Prostate gland (tissue), 2 donors: ENCODE results near the gene SNX32. TPM values are rescaled to one million over a fixed set of nuclear protein-coding genes. Genes with fewer than 3 reads are reported as not detected.
A peak's percentile ranks its signal among the peaks of the same experiment; 100 is the strongest.

Experiments used
- DNase-seq: peaks from one replicate; pipeline ENCODE4 v3.0.0-alpha.2; 2019; ENCODE audit warnings: low spot score
- H3K27ac ChIP-seq, 2 donors: fragments of 200-600 bp; sonication (generic); 2 replicates each; pipeline ENCODE4 v1.5.1; 2017 to 2019
- H3K27me3 ChIP-seq: fragments of 200-600 bp; sonication (generic); replicated peaks from 2 replicates; pipeline ENCODE4 v1.5.1; 2019; ENCODE audit not compliant: insufficient read depth
- H3K36me3 ChIP-seq, 2 donors: fragments of 200-600 bp; sonication (generic); 1 replicate in 1 of 2; 2 replicates in 1 of 2; pipeline versions ENCODE4 v1.5.1 to v1.8.1; 2017 to 2019
- H3K4me1 ChIP-seq: fragments of 200-600 bp; sonication (generic); replicated peaks from 2 replicates; pipeline ENCODE4 v1.5.1; 2019
- H3K4me3 ChIP-seq, 2 donors: fragments of 200-600 bp; sonication (generic); 2 replicates each; pipeline ENCODE4 v1.5.1; 2017 to 2019
- H3K9me3 ChIP-seq: fragments of 200-600 bp; sonication (generic); 2 replicates; pipeline ENCODE4 v1.5.1; 2017
- POLR2A ChIP-seq: fragments of 450-650 bp; IDR thresholded peaks from one replicate; pipeline ENCODE4 v1.6.1; 2016; ENCODE audit warnings: antibody characterized with exemption, mild to moderate bottlenecking
- POLR2AphosphoS5 ChIP-seq: sonication (generic); formaldehyde crosslinking; IDR thresholded peaks from one replicate; pipeline ENCODE4 v1.6.1; 2017; ENCODE audit warnings: antibody characterized with exemption
- WGBS: methylation state at CpG from one replicate; pipeline ENCODE4 v1.1.5; 2018; 5-methylcytosine and 5-hydroxymethylcytosine counted together
- intact Hi-C: fragments of 100-400 bp; cut with DNase I; formaldehyde crosslinking; loops from one replicate; pipeline ENCODE4 v1.14.2; 2022
- total RNA-seq, 2 donors: library from RNA; depleted of rRNA; stranded (reverse); fragments of >200 nt; gene quantifications; one replicate each; pipeline ENCODE4 v1.1.0, GENCODE V29; 2016
- TF ChIP-seq, protein P1 (sequence below), 4 experiments: fragments of 200-600 bp in 2 of 4; fragments of 450-650 bp in 2 of 4; sonication (generic) in 2 of 4; IDR thresholded peaks; 1 replicate in 3 of 4; 2 replicates in 1 of 4; pipeline ENCODE4 v1.5.1; 2016 to 2019; ENCODE audit warnings: antibody characterized with exemption in 4 of 4, mild to moderate bottlenecking in 2 of 4, moderate library complexity in 2 of 4

Gene SNX32
- total RNA-seq, 2 donors from 2014 or later: 0.91 TPM; not detected in 1

DNA sequence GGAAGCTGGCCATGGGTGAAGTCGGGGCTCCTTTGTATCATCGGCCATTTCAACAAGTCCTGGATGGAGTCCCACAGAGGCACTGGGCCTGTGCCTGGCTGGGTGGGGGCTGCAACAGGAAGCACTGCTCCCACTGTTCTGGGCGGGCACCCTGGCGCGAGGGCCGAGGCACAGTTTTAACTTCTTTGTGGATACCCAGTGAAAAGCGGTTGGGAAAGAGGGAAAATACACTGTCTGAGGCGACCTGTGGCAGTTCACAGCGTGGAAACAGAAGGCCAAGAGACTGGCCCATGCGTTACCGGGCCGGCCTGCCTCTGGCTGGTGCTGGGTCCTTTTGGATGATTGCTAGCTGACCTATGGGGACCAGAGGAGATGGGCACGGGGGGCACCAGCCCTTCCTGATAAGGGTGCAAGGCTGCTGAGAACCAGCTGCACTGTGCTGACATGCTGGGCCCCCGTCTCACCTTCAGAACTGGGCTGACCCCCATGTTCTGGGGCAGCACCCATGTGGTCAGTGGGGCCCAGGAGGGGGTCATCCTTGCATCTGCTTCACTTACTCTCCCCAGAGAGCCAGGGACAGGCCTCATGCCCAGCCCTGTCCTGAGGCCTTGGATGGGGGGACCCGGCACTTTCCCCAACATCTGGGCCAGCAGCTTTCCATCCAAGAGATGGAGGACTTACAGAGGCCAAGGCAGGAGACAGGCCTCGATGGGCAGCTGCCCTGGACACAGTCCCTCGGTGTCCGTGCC, 42.7 kb upstream of the SNX32 start:
- intact Hi-C loops: no loop called here
- no peak for DNase-seq
- peak overlapping the region; percentile 6 to 12 for H3K27ac ChIP-seq
- TF ChIP-seq POLR2AphosphoS5 (no peak), POLR2A (no peak)
- TF ChIP-seq, protein P1, sequence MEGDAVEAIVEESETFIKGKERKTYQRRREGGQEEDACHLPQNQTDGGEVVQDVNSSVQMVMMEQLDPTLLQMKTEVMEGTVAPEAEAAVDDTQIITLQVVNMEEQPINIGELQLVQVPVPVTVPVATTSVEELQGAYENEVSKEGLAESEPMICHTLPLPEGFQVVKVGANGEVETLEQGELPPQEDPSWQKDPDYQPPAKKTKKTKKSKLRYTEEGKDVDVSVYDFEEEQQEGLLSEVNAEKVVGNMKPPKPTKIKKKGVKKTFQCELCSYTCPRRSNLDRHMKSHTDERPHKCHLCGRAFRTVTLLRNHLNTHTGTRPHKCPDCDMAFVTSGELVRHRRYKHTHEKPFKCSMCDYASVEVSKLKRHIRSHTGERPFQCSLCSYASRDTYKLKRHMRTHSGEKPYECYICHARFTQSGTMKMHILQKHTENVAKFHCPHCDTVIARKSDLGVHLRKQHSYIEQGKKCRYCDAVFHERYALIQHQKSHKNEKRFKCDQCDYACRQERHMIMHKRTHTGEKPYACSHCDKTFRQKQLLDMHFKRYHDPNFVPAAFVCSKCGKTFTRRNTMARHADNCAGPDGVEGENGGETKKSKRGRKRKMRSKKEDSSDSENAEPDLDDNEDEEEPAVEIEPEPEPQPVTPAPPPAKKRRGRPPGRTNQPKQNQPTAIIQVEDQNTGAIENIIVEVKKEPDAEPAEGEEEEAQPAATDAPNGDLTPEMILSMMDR (IDR thresholded peaks at IDR 0.05): no peak
- H3K4me3 ChIP-seq: no peak overlapping the region
- WGBS: 80% methylated on average over 18 of the region's 18 CpGs
- H3K9me3 ChIP-seq: no peaks in the 10 kb centered on the region
- H3K36me3 ChIP-seq: no peaks in the 10 kb centered on the region
- H3K4me1 ChIP-seq: peaks cover 21% of the 10 kb centered on the region
- H3K27me3 ChIP-seq: no peaks in the 10 kb centered on the region

DNA sequence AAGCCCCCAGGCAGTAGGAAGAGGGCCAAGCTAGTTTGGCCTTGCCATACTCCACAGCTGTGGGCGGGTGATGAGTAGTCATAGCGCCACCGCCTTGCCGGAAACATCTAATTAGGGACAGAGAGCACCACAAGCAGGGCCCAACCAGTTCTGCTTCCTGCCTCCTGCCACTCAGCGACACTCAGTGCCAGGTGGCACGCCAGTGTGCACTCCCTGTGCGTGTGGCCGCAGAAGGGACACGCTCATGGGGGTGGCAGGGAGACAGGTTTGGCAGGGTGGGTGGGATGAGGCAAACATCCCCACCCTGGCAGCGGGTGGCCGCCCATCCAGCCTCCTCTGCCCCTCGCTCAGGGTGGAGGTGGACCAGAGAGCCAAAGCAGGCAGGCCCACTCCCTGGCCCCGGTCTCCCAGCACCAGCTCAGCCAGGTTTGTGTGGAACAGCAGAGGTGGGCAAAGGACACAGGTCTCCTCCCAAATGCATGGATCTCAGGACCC, 42.0 kb upstream of the SNX32 start:
- intact Hi-C loops: no loop called here
- 40% methylated on average over 13 of the region's 13 CpGs for WGBS
- Histone ChIP-seq H3K4me1 (peaks cover 21% of the 10 kb centered on the region), H3K27me3 (no peaks in the 10 kb centered on the region), H3K9me3 (no peaks in the 10 kb centered on the region), H3K27ac (peak overlapping the region; percentile 6 to 12), H3K4me3 (no peak overlapping the region), H3K36me3 (no peaks in the 10 kb centered on the region)
- DNase-seq: peak; percentile 59
- TF ChIP-seq, protein P1 (IDR thresholded peaks at IDR 0.05): no peak
- TF ChIP-seq POLR2AphosphoS5 (peak; percentile 33), POLR2A (peak; percentile 57)

DNA sequence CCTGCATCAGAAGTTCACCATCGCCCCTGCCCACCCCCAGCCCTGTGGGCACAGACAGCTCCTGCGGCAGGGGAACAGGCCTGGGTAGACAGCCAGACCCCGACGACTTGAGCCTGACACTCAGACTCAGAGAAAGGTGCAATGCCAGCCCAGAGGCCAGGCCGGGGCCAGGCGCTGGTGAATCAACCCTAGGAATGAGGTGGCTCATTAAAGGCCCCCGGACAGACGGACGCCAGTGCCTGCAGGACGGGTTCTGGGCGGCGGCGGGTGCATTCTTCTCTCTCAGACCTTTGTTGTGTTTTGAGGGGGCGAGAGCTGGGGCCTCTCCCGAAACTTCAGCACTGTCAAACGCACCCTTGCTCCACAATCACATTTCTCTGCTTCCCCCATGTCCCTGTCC, 41.3 kb upstream of the SNX32 start:
- Histone ChIP-seq H3K4me3 (no peak overlapping the region), H3K36me3 (no peaks in the 10 kb centered on the region), H3K27me3 (no peaks in the 10 kb centered on the region), H3K9me3 (no peaks in the 10 kb centered on the region), H3K4me1 (peaks cover 21% of the 10 kb centered on the region), H3K27ac (peak overlapping the region in 1 of 2 donors; percentile 26)
- WGBS: 57% methylated on average over 16 of the region's 16 CpGs
- intact Hi-C loops: no loop called here
- DNase-seq: no peak
- TF ChIP-seq, protein P1 (IDR thresholded peaks at IDR 0.05): no peak
- TF ChIP-seq POLR2AphosphoS5: no peak

DNA sequence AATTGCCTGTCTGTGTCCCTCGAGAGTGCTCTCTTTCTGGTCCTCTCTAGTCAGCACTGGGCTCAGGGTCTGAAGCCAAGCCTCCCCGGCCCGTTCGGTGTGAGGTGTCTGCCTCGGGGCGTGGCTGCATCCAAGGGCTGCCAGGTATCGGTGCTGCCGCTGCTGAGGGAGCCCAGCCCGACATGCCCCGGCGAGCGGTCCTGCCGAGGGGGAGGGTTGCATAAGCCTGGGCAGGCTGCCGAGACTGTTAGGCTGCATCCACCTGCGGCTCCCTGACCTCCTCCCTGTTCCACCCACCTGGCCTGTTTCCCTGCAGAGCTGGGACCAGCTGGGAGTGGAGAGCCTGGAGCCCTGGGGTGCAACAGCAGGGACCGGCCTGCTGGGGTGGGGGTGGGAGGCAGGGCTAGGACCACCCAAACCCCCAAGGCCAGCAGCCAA, 40.6 kb upstream of the SNX32 start:
- no peaks in the 10 kb centered on the region for H3K36me3 ChIP-seq
- 34% methylated on average over 14 of the region's 16 CpGs for WGBS
- DNase-seq: peak; percentile 92
- H3K27me3 ChIP-seq: no peaks in the 10 kb centered on the region
- intact Hi-C loops: no loop called here
- TF ChIP-seq POLR2AphosphoS5: peak; percentile 85
- TF ChIP-seq, protein P1 (IDR thresholded peaks at IDR 0.05): no peak
- H3K27ac ChIP-seq: peak overlapping the region in 1 of 2 donors; percentile 22
- no peaks in the 10 kb centered on the region for H3K9me3 ChIP-seq
- peaks cover 14% of the 10 kb centered on the region for H3K4me1 ChIP-seq
- H3K4me3 ChIP-seq: no peak overlapping the region
